Skeletal muscle tissue (tissue), 4 donors: ENCODE data around the gene MRPL49. TPM values are rescaled to one million over a fixed set of nuclear protein-coding genes. Genes with fewer than 3 reads are reported as not detected.

ENCODE experiments used
- H3K27ac ChIP-seq: one replicate; pipeline ENCODE4 v1.7.0; 2013; ENCODE audit warnings: mild to moderate bottlenecking, low read depth, low read length, inconsistent platforms
- H3K27me3 ChIP-seq, 3 donors: one replicate each; pipeline ENCODE4 v1.7.0; 2013; ENCODE audit warnings: low read length in 3 of 3; ENCODE audit not compliant: control insufficient read depth in 3 of 3, insufficient read depth in 3 of 3
- H3K36me3 ChIP-seq, 3 donors: one replicate each; pipeline ENCODE4 v1.7.0; 2013; ENCODE audit warnings: low read length in 3 of 3; ENCODE audit not compliant: control insufficient read depth in 3 of 3, insufficient read depth in 3 of 3
- H3K4me1 ChIP-seq, 3 donors: one replicate each; pipeline ENCODE4 v1.7.0; 2013; ENCODE audit warnings: low read length in 3 of 3, mild to moderate bottlenecking in 3 of 3; ENCODE audit not compliant: control insufficient read depth in 3 of 3, insufficient read depth in 3 of 3
- H3K4me3 ChIP-seq, 3 donors: one replicate each; pipeline ENCODE4 v1.7.0; 2013; ENCODE audit warnings: low read length in 3 of 3
- H3K9ac ChIP-seq, 3 donors: one replicate each; pipeline ENCODE4 v1.7.0; 2013; ENCODE audit warnings: low read length in 3 of 3, mild to moderate bottlenecking in 3 of 3, moderate library complexity in 2 of 3, low read depth in 1 of 3
- H3K9me3 ChIP-seq, 3 donors: one replicate each; pipeline ENCODE4 v1.7.0; 2013; ENCODE audit warnings: low read length in 3 of 3; ENCODE audit not compliant: control insufficient read depth in 3 of 3
- total RNA-seq: library from RNA; depleted of rRNA; stranded (reverse); fragments of >200 nt; gene quantifications from one replicate; pipeline ENCODE4 v1.2.3, GENCODE V29; 2014
- donor health status: Osteomylitis.

Gene MRPL49
- total RNA-seq, 1 donor from 2014 or later: 21.4 TPM

DNA sequence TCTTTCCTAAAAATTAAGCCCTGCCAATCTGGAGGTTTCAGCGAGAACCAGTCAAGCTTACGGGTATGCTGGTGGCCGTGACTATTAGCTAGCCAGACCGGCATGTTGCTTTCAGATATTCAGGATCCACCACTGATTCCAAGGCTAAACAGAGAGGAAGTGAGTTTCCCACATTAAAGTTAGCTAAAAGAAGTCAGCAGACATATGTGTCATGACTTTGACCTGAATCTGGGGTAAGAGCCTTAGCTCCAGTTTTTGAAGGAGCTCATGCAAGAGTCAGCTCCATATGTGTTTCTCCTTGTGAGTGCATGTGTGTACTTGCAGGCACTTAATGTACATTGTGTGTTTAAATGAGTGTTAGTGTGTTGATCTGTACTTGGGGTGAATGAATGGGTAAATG is 36.7 kb upstream of the MRPL49 start:
- Histone ChIP-seq H3K27ac (no peak overlapping the region), H3K9ac (peak overlapping the region in 1 of 3 donors; percentile 14), H3K27me3 (no peaks in the 10 kb centered on the region), H3K36me3 (peaks cover 31 to 37% (median 32%) of the 10 kb centered on the region in 3 donors), H3K4me3 (no peak overlapping the region), H3K9me3 (no peaks in the 10 kb centered on the region), H3K4me1 (peaks cover 20 to 23% (median 21%) of the 10 kb centered on the region in 3 donors)

DNA sequence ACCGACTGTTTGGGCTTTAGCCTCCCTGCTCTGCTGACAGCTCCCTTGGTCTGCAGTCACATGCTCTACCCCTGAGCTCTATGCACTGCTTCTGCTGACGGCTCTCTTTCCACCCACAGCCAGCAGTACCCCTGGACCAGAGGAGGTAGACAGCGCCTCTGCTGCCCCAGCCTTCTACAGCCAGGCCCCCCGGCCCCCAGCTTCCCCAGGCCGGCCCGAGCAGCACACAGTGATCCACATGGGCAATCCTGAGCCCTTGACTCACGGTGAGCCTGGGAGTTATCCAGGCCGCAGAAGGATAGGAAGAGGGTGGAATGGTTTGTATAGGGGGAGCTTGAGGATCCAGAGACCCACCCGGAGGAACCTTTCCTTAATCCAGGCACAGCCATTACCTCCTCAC is 35.3 kb upstream of the MRPL49 start:
- H3K27me3 ChIP-seq: no peaks in the 10 kb centered on the region
- H3K27ac ChIP-seq: no peak overlapping the region
- peaks cover 31 to 37% (median 32%) of the 10 kb centered on the region in 3 donors for H3K36me3 ChIP-seq
- no peak overlapping the region for H3K4me3 ChIP-seq
- H3K4me1 ChIP-seq: peaks cover 20 to 23% (median 21%) of the 10 kb centered on the region in 3 donors
- H3K9me3 ChIP-seq: no peaks in the 10 kb centered on the region
- H3K9ac ChIP-seq: no peak overlapping the region

DNA sequence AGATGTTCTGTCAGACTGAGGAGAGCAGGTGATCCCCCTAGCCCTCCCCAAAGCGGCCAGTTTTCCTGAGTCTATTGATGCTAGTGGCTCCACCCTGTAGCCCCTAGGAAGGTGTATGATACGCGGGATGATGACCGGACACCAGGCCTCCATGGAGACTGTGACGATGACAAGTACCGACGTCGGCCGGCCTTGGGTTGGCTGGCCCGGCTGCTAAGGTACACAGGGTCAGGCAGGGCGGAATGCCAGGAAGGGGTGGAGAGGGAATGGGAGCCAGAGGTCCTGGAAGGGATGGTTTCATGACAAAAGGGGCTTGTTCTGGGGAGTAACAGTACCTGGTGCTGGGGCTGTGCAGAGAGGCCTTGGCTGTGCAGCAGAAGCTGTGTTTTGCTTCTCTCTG is 34.9 kb upstream of the MRPL49 start:
- Histone ChIP-seq H3K4me1 (peaks cover 20 to 23% (median 21%) of the 10 kb centered on the region in 3 donors), H3K9me3 (no peaks in the 10 kb centered on the region), H3K27me3 (no peaks in the 10 kb centered on the region), H3K36me3 (peaks cover 31 to 37% (median 32%) of the 10 kb centered on the region in 3 donors), H3K9ac (no peak overlapping the region), H3K4me3 (no peak overlapping the region), H3K27ac (no peak overlapping the region)

DNA sequence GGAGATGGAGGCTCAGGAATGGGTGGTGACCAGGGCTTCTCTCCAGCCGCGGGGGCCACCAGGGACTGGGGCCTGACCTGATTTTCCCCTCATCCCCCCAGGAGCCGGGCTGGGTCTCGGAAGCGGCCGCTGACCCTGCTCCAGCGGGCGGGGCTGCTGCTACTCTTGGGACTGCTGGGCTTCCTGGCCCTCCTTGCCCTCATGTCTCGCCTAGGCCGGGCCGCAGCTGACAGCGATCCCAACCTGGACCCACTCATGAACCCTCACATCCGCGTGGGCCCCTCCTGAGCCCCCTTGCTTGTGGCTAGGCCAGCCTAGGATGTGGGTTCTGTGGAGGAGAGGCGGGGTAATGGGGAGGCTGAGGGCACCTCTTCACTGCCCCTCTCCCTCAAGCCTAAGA is 34.3 kb upstream of the MRPL49 start:
- Histone ChIP-seq H3K4me3 (no peak overlapping the region), H3K9ac (no peak overlapping the region), H3K27ac (no peak overlapping the region), H3K9me3 (no peaks in the 10 kb centered on the region), H3K36me3 (peaks cover 31 to 37% (median 32%) of the 10 kb centered on the region in 3 donors), H3K4me1 (peaks cover 20 to 23% (median 21%) of the 10 kb centered on the region in 3 donors), H3K27me3 (no peaks in the 10 kb centered on the region)

DNA sequence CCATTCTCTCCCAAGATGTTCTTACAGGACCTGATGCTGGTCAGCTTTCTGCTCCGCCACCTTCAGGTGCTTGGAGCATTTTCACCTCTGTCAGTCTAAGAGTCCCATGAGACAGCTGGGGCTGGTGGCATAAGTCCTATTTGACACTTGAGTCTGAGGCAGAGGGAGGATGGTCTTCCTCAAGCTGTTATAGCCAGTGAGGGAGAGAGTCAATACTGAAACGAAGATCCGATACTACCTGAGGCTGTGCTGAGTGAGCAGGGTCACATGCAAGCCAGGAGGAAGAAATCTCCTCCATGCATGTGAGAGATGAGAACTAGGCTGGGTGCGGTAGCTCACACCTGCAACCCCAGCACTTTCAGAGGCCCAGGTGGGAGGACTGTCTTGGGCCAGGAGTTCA is 32.5 kb upstream of the MRPL49 start:
- H3K4me3 ChIP-seq: no peak overlapping the region
- H3K4me1 ChIP-seq: peaks cover 9 to 12% (median 11%) of the 10 kb centered on the region in 3 donors
- no peak overlapping the region for H3K27ac ChIP-seq
- H3K9me3 ChIP-seq: no peaks in the 10 kb centered on the region
- H3K27me3 ChIP-seq: no peaks in the 10 kb centered on the region
- no peak overlapping the region for H3K9ac ChIP-seq
- H3K36me3 ChIP-seq: peaks cover 31 to 37% (median 32%) of the 10 kb centered on the region in 3 donors

DNA sequence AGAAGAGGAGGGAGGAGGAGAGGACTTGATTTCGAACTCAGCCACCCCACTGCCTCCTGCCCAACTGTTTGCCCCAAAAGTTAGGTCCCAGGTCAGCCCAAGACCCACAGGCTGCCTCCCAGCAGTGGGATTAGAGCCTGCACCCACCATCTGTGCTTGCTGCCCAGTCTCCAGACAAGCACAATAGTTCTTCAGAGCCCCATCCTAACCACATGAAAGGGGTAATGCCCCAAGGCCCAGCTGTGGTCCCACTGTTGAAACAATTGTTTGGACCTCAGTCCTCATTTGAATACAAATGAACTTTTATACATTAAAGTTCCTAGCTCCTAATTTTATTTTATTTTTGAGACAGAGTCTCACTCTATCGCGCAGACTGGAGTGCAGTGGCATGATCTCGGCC is 31.5 kb upstream of the MRPL49 start:
- Histone ChIP-seq H3K27ac (no peak overlapping the region), H3K27me3 (no peaks in the 10 kb centered on the region), H3K4me3 (no peak overlapping the region), H3K4me1 (peaks cover 1 to 4% (median 2%) of the 10 kb centered on the region in 3 donors), H3K36me3 (peaks cover 24 to 32% (median 29%) of the 10 kb centered on the region in 3 donors), H3K9ac (no peak overlapping the region), H3K9me3 (no peaks in the 10 kb centered on the region)

DNA sequence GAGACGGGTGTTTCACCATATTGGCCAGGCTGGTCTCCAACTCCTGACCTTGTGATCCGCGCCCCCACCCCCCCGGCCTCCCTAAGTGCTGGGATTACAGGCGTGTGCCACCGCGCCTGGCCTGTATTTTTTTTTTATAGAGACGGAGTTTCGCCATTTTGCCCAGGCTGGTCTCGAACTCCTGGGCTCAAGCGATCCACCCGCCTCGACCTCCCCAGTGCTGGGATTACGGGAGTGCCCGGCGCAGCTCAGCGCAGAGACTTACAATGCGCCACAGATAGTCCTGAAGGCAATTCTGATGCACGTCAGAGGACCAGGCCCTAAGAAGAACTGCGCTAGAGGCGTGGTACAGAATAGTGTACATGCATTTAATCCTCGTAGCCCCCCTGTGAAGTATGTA is 26.7 kb upstream of the MRPL49 start:
- Histone ChIP-seq H3K9ac (peak overlapping the region in 2 of 3 donors; percentile 75 to 88), H3K4me3 (peak overlapping the region; percentile 88 to 94 (median 90)), H3K27me3 (no peaks in the 10 kb centered on the region), H3K4me1 (peaks cover 12 to 27% (median 19%) of the 10 kb centered on the region in 3 donors), H3K9me3 (no peaks in the 10 kb centered on the region), H3K36me3 (peaks cover 0 to 6% (median 4%) of the 10 kb centered on the region in 3 donors), H3K27ac (peak overlapping the region; percentile 88)

DNA sequence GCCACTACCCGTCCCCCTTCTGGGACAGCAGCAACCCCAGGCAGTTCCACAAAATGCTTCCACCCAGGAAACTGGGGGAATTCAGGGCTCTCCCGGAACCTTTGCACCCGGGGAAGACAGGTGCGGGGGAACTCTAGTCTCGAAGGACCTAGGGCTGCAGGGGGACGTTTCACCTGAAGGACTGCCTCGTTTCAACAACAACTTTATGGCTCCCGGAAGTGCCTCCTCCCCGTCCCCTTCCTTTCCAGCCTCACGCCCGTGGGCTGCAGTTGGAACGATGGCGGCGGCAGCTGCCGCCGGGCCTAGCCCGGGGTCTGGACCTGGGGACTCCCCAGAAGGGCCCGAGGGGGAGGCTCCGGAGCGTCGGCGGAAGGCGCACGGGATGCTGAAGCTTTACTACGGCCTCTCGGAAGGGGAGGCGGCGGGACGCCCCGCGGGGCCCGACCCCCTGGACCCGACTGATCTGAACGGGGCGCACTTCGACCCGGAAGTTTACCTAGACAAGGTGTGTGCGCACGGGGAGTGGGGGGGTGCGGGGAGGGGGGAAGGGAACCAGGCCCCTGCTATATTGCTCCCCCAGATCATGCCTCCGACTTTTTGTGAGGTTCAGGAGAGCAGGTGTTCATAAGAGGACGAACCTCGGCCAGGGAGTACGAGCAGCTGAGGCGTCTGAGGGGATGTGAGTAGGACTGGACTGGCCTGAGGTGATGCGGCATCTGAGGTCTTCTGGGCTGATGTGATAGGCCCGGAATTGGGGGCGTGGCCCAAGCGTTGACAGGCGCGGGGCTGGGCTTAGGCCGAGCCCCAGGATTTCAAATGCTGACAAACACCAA is 25.9 kb upstream of the MRPL49 start, which contains the start of gene VPS51:
Gene VPS51 (plus strand): TSS at position 241 of the 833 bp plus-strand sequence. CDS start 37 bp downstream, at position 278.
- Histone ChIP-seq H3K9me3 (no peaks in the 10 kb centered on the region), H3K27me3 (no peaks in the 10 kb centered on the region), H3K36me3 (peaks cover 0 to 6% (median 4%) of the 10 kb centered on the region in 3 donors), H3K9ac (peak within 1 kb of the TSS; percentile 77 to 88 (median 87)), H3K4me3 (peak within 1 kb of the TSS; percentile 88 to 94 (median 90)), H3K27ac (peak within 1 kb of the TSS; percentile 88), H3K4me1 (peaks cover 12 to 27% (median 21%) of the 10 kb centered on the region in 3 donors)

DNA sequence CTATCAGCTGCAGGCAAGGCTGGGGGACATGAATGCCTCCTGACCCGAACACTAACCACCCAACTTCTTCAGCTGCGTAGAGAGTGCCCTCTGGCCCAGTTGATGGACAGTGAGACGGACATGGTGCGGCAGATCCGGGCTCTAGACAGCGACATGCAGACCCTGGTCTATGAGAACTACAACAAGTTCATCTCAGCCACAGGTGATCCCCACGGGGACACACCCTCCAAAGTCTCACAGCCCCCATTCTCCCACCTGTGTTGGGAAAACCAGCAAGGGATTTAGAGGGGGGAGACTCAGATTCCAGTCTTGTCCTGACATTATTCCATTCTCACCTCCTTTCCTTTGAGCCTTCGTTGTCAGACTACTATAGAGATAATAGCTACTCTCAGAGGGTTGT is 25.2 kb upstream of the MRPL49 start:
- H3K4me1 ChIP-seq: peaks cover 12 to 28% (median 26%) of the 10 kb centered on the region in 3 donors
- H3K27me3 ChIP-seq: no peaks in the 10 kb centered on the region
- H3K36me3 ChIP-seq: peaks cover 0 to 6% (median 4%) of the 10 kb centered on the region in 3 donors
- H3K4me3 ChIP-seq: peak overlapping the region; percentile 88 to 94 (median 90)
- peak overlapping the region; percentile 88 for H3K27ac ChIP-seq
- peak overlapping the region; percentile 77 to 88 (median 87) for H3K9ac ChIP-seq
- no peaks in the 10 kb centered on the region for H3K9me3 ChIP-seq
